Thoracic aorta (tissue), 2 donors: ENCODE measurements around the gene NPDC1. TPM values are rescaled to one million over a fixed set of nuclear protein-coding genes. Genes with fewer than 3 reads are reported as not detected.
A peak's percentile ranks its signal among the peaks of the same experiment; 100 is the strongest.

Experiments used
- ATAC-seq: fragments of 150-250 bp; one replicate; pipeline ENCODE4 v1.8.0; 2017; ENCODE audit warnings: low read depth; ENCODE audit not compliant: insufficient number of reproducible peaks, low FRiP score
- DNase-seq: peaks from one replicate; pipeline ENCODE4 v3.0.0-alpha.2; 2020; ENCODE audit warnings: low spot score
- H3K27ac ChIP-seq, 2 donors: fragments of 200-600 bp; sonication (generic); 1 replicate in 1 of 2; 2 replicates in 1 of 2; pipeline ENCODE4 v1.5.1; 2016; ENCODE audit warnings: mild to moderate bottlenecking in 2 of 2, moderate library complexity in 2 of 2
- H3K27me3 ChIP-seq: fragments of 200-600 bp; sonication (generic); replicated peaks from 2 replicates; pipeline ENCODE4 v1.6.0; 2016; ENCODE audit warnings: mild to moderate bottlenecking; ENCODE audit not compliant: insufficient read depth
- H3K36me3 ChIP-seq: fragments of 200-600 bp; sonication (generic); one replicate; pipeline ENCODE4 v1.5.1; 2016
- H3K4me1 ChIP-seq, 2 donors: fragments of 200-600 bp; sonication (generic); 1 replicate in 1 of 2; 2 replicates in 1 of 2; pipeline versions ENCODE4 v1.5.1 to v1.6.0; 2016; ENCODE audit warnings: low read depth in 2 of 2, mild to moderate bottlenecking in 1 of 2; ENCODE audit not compliant: control insufficient read depth in 1 of 2
- H3K4me3 ChIP-seq: fragments of 200-600 bp; sonication (generic); 2 replicates; pipeline ENCODE4 v1.5.1; 2016; ENCODE audit warnings: mild to moderate bottlenecking
- H3K9me3 ChIP-seq: fragments of 200-600 bp; sonication (generic); 2 replicates; pipeline ENCODE4 v1.5.1; 2016
- CTCF ChIP-seq: fragments of 200-600 bp; sonication (generic); IDR thresholded peaks from one replicate; pipeline ENCODE4 v1.5.1; 2019; ENCODE audit warnings: antibody characterized with exemption
- total RNA-seq, 2 donors: library from RNA; depleted of rRNA; stranded (reverse); fragments of >200 nt; gene quantifications; one replicate each; pipeline versions ENCODE4 v1.1.0 to v1.2.3, GENCODE V29; 2016

NPDC1 gene
- total RNA-seq, 2 donors from 2014 or later = 71.5 to 95.8 TPM

GRCh38 chr9:137069508-137070091 lies 23.6 kb upstream of the NPDC1 start:
- Histone ChIP-seq H3K27me3 (no peaks in the 10 kb centered on the region), H3K9me3 (no peaks in the 10 kb centered on the region), H3K27ac (no peak overlapping the region), H3K36me3 (no peaks in the 10 kb centered on the region), H3K4me1 (peaks cover 0 to 21% of the 10 kb centered on the region in 2 donors), H3K4me3 (no peak overlapping the region)
- TF ChIP-seq CTCF = no peak
- ATAC-seq (no peak), DNase-seq (no peak)

GRCh38 chr9:137068539-137069507 lies 22.8 kb upstream of the NPDC1 start:
- H3K4me3 ChIP-seq = no peak overlapping the region
- no peak for DNase-seq

GRCh38 chr9:137067860-137068538 lies 22.0 kb upstream of the NPDC1 start:
- no peaks in the 10 kb centered on the region for H3K27me3 ChIP-seq
- H3K4me3 ChIP-seq = no peak overlapping the region
- peak; percentile 70 for TF ChIP-seq CTCF
- DNase-seq (no peak), ATAC-seq (no peak)
- H3K27ac ChIP-seq = no peak overlapping the region
- no peaks in the 10 kb centered on the region for H3K9me3 ChIP-seq
- H3K36me3 ChIP-seq = no peaks in the 10 kb centered on the region
- peaks cover 0 to 29% of the 10 kb centered on the region in 2 donors for H3K4me1 ChIP-seq

More at GRCh38 chr9:137068539-137069507, 22.8 kb upstream of the NPDC1 start:
- H3K9me3 ChIP-seq = no peaks in the 10 kb centered on the region
- no peaks in the 10 kb centered on the region for H3K36me3 ChIP-seq
- ATAC-seq = no peak
- H3K4me1 ChIP-seq = peaks cover 0 to 29% of the 10 kb centered on the region in 2 donors
- H3K27me3 ChIP-seq = no peaks in the 10 kb centered on the region
- no peak overlapping the region for H3K27ac ChIP-seq
- TF ChIP-seq CTCF = no peak

- H3K4me1 ChIP-seq = peaks cover 0 to 27% of the 10 kb centered on the region in 2 donors
- no peaks in the 10 kb centered on the region for H3K9me3 ChIP-seq
- TF ChIP-seq CTCF = no peak
Observed at GRCh38 chr9:137066096-137066861, 20.3 kb upstream of the NPDC1 start.

More at GRCh38 chr9:137066096-137066861, 20.3 kb upstream of the NPDC1 start:
- no peak for ATAC-seq
- H3K4me3 ChIP-seq = no peak overlapping the region
- H3K36me3 ChIP-seq = no peaks in the 10 kb centered on the region
- H3K27ac ChIP-seq = no peak overlapping the region
- no peak for DNase-seq
- no peaks in the 10 kb centered on the region for H3K27me3 ChIP-seq
